ENCODE measurements around the gene ZBTB5. TPM values are rescaled to one million over a fixed set of nuclear protein-coding genes. Genes with fewer than 3 reads are reported as not detected.

The ZBTB5 gene
- total RNA-seq, 1 donor from 2014 or later, result 12.7 TPM

- DNase-seq (ENCODE audit: extremely low read depth, low read depth, low spot score), result no peak
These were observed 11.4 kb downstream of the ZBTB5 start for GRCh38 chr9:37453827-37454226.

GRCh38 chr9:37452611-37453010, 12.6 kb downstream of the ZBTB5 start:
- DNase-seq (ENCODE audit: extremely low read depth, low read depth, low spot score), result no peak

DNA sequence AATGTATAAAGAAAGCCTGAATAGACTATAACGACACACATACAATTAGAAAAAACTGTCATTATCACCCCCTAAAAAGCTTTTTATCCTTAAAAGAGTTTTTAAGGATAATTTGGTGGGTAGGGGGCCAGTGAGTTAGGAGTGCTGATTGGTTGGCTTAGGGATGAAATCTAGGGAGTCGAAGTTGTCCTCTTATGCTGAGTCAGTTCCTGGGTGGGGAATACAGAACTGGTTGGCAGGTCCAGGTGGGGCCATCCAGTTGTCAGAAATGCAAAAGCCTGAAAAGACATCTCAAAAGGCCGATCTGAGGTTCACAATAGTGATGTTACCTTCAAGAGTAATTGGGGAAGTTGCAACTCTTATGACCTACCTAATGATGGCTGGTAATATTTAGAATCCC, 13.6 kb downstream of the ZBTB5 start:
- no peak for DNase-seq (ENCODE audit: extremely low read depth, low read depth, low spot score)

DNA sequence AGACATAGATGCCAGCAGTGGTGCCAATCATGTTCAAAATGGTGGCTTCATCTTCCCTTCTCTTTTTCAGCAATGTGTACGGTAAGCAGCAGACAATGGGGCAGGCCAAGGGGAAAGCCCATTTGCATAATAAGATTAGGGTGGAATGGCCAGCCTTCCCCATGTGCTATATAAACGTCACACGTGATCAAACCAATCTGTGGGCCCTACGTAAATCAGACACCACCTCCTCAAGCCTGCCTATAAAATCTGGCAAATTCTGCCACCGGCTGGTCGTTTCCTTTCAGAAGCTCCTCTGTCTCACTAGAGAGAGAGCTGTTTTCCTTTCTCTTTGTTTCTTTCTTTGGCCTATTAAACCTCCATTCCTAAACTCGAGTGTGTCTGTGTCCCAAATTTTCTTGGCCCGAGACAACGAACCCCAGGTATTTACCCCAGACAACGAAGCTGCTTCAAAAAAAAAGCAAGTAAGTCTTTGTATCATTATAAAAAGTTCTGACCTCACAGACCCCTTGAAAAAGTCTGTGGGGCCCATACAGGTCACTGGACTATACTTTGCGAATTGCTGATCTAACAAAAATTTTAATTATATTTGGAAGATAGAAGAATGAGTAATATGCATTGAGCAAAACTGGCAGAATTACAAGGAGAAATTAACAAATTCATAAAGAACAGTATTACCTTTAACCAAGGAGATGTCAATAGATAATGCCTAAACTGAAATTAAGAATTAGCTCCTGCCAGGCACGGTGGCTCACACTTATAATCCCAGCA, 15.2 kb downstream of the ZBTB5 start:
- DNase-seq (ENCODE audit: extremely low read depth, low read depth, low spot score), result no peak

DNA sequence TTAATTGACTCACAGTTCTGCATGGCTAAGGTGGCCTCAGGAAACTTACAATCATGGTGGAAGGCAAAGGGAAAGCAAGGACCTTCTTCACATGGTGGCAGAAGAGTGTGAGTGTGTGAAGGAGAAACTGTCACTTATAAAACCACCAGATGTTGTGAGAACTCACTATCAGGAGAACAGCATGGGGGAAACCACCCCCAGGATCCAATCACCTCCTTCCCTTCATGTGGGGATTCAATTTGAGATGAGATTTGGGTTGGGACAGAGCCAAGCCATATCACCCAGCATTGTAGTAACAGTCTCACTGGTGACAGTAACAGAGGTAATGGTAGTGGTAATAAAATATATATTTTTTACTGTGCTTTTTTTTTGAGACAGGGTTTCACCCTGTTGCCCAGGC, 18.1 kb downstream of the ZBTB5 start:
- DNase-seq (ENCODE audit: extremely low read depth, low read depth, low spot score), result no peak

DNA sequence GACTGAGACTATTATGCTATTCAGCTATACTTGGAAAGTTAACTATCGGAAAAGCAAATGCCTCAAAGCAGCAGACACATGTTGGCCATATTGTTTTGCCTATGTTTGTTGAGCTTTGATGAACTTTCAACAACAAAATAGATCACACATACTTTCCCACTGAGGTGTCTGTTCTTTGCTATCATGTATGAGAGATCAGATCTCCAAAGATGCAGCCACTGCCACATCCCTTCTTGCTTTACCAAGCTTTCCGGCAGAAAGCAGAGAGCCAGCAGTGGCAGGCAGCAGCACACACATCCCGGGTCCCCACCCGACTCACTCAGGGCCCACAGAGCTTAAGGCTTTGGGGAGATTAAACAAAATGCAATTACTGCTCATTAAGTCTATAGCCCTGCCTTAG, 18.8 kb downstream of the ZBTB5 start:
- no peak for DNase-seq (ENCODE audit: extremely low read depth, low read depth, low spot score)

GRCh38 chr9:37445832-37446231, 19.4 kb downstream of the ZBTB5 start:
- no peak for DNase-seq (ENCODE audit: extremely low read depth, low read depth, low spot score)

DNA sequence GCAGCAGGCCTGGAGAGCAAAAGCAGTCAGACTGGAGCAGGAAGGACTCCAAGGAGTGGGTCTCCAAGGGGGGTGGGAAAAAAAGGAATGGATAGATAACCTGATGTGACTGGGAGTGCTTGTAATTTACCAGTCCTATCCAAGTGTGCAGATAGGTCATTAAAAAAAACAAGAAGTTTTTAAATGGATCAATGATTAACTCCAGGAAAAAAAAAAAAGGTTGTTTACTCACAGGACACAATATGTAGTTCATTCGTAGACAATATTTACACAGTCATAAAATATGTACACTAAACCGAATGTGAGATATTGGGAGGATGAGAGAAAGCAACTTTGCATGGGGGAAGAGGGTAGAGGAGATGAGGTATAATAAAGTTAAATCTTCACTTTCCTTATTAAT, 20.4 kb downstream of the ZBTB5 start:
- no peak for DNase-seq (ENCODE audit: extremely low read depth, low read depth, low spot score)

GRCh38 chr9:37443566-37443965, 21.7 kb downstream of the ZBTB5 start:
- no peak for DNase-seq (ENCODE audit: extremely low read depth, low read depth, low spot score)

DNA sequence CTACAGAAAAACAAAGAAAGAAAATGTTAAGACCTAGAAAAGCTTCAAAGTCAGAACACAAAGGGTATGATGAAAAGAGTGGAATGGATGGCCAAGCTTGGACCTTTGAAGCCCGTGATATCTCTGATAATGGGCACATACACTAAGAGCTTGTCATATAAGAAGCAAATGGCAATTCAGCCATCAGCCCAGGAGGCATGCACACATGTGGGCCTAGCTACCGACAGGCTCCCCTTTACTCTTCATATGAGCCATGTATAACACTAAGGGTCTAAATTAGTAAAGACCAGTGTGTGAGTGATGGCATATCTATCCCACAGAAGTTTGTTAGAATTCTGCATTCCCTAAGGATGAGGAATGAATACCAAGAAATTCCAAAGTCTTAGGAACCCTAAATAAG, 22.7 kb downstream of the ZBTB5 start:
- DNase-seq (ENCODE audit: extremely low read depth, low read depth, low spot score), result no peak

DNA sequence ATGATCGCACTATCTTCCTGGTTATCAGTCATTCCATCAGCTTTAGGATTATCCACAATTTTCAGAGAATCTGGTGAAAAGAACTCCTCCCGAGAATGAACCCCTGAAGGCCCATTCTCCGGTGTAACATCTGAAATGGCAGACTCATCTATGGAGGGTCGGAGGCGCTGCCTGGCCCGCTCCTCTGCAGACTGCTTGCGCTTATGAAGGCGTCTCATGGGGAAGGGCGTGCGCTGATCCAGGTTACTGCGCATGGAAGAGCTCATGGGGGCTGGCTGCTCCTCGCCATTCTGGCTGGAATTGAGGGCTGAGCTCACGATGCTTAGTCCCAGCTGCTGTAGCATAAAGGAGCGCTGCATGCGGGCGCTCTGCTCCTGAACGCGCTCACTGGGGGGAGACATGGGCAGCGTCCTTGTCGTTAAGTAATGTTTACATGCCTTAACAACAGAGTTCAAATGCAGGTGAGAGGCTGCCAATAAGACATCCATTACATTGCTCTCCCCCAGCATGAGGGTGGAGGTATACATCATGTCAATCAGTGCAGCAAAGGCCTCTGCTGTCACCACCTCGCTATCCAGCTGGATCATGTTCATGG, 23.4 kb downstream of the ZBTB5 start:
- DNase-seq (ENCODE audit: extremely low read depth, low read depth, low spot score), result no peak

GRCh38 chr9:37438359-37438758, 26.9 kb downstream of the ZBTB5 start:
- DNase-seq (ENCODE audit: extremely low read depth, low read depth, low spot score), result no peak

DNA sequence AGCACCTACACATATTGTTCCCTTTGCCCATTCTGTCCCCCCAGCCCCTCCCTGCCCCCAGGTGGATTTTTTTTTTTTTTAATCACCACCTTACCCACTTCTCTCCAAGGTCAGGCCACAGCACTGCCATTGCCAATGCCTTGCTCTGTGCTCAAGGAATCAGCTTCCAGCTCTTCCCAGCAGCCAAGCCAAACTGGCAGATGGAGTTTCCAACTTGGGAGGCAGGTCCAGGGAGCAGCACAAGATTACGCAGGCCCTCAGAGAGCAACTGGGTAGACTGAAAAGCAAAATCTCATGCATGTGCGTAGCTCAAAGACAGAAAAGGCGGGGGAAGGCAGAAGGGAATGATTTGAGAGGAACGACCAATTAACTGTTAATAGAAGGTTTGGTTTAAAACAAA, 27.6 kb downstream of the ZBTB5 start:
- no peak for DNase-seq (ENCODE audit: extremely low read depth, low read depth, low spot score)

- DNase-seq (ENCODE audit: extremely low read depth, low read depth, low spot score), result no peak
These were observed 28.2 kb downstream of the ZBTB5 start for GRCh38 chr9:37437010-37437409.

GRCh38 chr9:37436540-37436939, 28.7 kb downstream of the ZBTB5 start:
- DNase-seq (ENCODE audit: extremely low read depth, low read depth, low spot score), result no peak

GRCh38 chr9:37433867-37434371, 31.3 kb downstream of the ZBTB5 start:
- no peak for DNase-seq (ENCODE audit: extremely low read depth, low read depth, low spot score)

- no peak for DNase-seq (ENCODE audit: extremely low read depth, low read depth, low spot score)
These were observed 33.2 kb downstream of the ZBTB5 start for GRCh38 chr9:37432020-37432419.

- DNase-seq (ENCODE audit: extremely low read depth, low read depth, low spot score), result no peak
These were observed 34.2 kb downstream of the ZBTB5 start for GRCh38 chr9:37430841-37431597.

- DNase-seq (ENCODE audit: extremely low read depth, low read depth, low spot score), result no peak
These were observed 35.6 kb downstream of the ZBTB5 start for GRCh38 chr9:37429441-37430285.

DNA sequence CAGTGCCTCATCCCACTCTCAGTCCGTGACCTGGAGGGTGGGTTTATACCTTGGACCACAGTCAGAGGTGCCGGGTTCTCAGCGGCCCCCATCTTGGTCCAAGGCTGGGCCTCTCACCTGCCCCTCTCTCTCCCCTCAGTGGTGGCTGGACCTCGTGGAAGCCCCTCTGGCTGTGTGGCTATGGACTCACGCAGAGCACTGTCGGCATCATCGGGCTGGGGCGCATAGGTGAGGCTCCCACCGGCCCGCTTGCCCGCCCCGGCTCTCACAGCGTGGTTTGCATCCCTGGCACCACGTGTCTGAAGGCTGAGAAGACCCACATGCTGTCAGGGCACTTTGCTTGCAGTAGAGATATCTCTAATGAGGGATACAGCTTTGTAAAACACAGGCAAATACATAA, 36.9 kb downstream of the ZBTB5 start:
- DNase-seq (ENCODE audit: extremely low read depth, low read depth, low spot score), result no peak

DNA sequence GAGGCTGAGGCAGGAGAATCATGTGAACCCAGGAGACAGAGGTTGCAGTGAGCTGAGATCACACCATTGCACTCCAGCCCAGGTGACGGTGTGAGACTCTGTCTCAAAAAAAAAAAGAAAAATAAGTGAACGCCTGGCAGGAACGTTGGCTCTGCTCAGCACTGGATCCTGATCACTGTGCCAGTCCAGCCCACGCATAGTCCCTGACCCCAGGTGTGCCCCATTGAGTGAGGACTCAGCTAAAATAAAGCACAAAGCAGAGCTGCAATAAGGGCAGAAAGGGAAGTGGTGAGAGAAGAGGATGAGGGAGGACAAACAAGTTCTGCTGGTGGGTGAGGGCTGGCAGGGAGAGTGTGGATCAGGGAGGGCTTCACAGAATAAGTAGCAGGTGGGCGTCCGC, 38.4 kb downstream of the ZBTB5 start:
- no peak for DNase-seq (ENCODE audit: extremely low read depth, low read depth, low spot score)
